GM12892 (cell line): ENCODE data around the gene RPL7A.
A peak's percentile ranks its signal among the peaks of the same experiment; 100 is the strongest.

ENCODE experiments used
- DNase-seq: peaks from one replicate; pipeline ENCODE4 v3.0.0; 2011; ENCODE audit not compliant: insufficient read length
- FAIRE-seq: peaks from 2 replicates; lab custom pipeline; 2011; peaks lifted over from hg19 to GRCh38; lab: Jason Lieb, UNC
- POLR2A ChIP-seq: IDR thresholded peaks from 2 replicates; pipeline ENCODE4 v1.6.1; 2011; ENCODE audit warnings: low read depth, low read length, control low read depth
- POLR2AphosphoS5 ChIP-seq: IDR thresholded peaks from 2 replicates; pipeline ENCODE4 v1.6.1; 2011; ENCODE audit warnings: low read depth, low read length, control low read depth
- TAF1 ChIP-seq: IDR thresholded peaks from 2 replicates; pipeline ENCODE4 v1.6.1; 2011; ENCODE audit warnings: low read depth, mild to moderate bottlenecking, control low read depth, low read length, borderline replicate concordance

The RPL7A gene

GRCh38 chr9:133342570-133342969 is 5.4 kb upstream of the RPL7A start:
- no peak for TF ChIP-seq POLR2A
- no peak for TF ChIP-seq TAF1
- no peak for TF ChIP-seq POLR2AphosphoS5
- FAIRE-seq (no peak), DNase-seq (no peak)

DNA sequence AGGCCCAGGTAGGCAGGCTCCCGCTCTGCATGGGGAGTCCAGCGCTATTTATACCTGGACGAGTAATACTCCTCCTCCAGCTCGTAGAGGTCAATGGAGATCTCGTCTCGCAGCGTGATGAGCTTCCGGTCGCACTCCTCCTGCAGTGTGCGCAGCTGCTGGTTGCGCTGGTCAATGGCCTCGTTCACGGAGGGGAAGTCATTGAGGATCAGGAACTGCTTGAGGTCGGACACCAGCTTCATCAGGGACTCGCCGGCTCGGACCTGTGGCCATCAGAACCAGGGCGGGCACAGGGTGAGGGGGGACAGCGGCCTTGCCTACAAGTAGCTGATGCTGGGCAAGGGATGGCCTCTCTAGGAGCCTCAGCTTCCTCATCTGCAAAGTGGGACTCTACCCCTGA is 3.9 kb upstream of the RPL7A start:
- no peak for TF ChIP-seq TAF1
- no peak for TF ChIP-seq POLR2A
- TF ChIP-seq POLR2AphosphoS5: no peak
- no peak for DNase-seq
- no peak for FAIRE-seq

DNA sequence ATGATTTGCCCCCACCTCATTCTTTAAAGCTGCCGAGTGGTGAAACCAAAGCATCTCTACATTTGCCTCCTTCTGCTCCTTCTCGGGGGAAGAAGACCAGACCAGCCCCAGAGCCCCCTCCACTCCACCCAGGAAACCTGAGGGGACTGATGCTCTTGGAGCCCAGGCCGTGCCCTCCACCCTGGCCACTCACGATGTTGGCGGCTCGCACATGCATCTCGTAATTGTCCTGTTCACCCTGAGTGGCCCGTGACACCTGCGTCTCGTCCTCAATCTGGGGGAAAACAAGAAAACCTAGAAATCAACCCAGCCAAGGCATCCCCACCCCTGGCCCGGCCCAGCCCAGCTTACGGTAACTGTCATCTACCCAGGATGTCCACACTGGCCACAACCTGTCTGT is 3.0 kb upstream of the RPL7A start:
- no peak for FAIRE-seq
- no peak for DNase-seq
- no peak for TF ChIP-seq POLR2A
- no peak for TF ChIP-seq TAF1
- TF ChIP-seq POLR2AphosphoS5: no peak

DNA sequence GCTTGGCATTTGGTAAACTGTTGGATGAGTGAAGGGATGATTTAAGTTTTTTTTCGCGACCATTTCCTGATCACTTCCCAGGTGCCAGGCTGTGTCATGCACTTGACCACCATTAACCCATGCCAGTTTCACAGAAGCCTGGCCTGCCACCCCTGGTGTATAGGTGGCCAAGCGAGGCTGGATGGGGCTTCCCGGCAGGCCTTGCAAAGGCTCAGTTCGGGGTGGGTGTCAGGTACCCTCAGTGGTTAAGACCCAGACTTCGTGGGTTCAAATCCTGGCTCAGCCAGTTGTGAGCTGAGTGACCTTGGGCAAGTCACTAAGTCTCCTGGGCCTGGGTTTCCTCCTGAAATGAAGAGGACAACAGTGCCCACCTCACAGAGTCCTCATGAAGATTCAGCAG is 2.4 kb upstream of the RPL7A start:
- TF ChIP-seq POLR2AphosphoS5: no peak
- no peak for TF ChIP-seq POLR2A
- TF ChIP-seq TAF1: no peak
- no peak for FAIRE-seq
- DNase-seq: no peak

- TF ChIP-seq POLR2A (no peak; the same call in 1 of the 2 replicates), TAF1 (no peak)
- FAIRE-seq: peak; percentile 17
Measured at GRCh38 chr9:133346021-133346785, 1.8 kb upstream of the RPL7A start.

GRCh38 chr9:133347515-133347984 is 468 bp upstream of the RPL7A start:
- TF ChIP-seq POLR2A (no peak), POLR2AphosphoS5 (no peak; the same call in 1 of the 2 replicates), TAF1 (no peak)
- FAIRE-seq (no peak), DNase-seq (peak; percentile 78)

More at GRCh38 chr9:133346021-133346785, 1.8 kb upstream of the RPL7A start:
- DNase-seq: no peak

DNA sequence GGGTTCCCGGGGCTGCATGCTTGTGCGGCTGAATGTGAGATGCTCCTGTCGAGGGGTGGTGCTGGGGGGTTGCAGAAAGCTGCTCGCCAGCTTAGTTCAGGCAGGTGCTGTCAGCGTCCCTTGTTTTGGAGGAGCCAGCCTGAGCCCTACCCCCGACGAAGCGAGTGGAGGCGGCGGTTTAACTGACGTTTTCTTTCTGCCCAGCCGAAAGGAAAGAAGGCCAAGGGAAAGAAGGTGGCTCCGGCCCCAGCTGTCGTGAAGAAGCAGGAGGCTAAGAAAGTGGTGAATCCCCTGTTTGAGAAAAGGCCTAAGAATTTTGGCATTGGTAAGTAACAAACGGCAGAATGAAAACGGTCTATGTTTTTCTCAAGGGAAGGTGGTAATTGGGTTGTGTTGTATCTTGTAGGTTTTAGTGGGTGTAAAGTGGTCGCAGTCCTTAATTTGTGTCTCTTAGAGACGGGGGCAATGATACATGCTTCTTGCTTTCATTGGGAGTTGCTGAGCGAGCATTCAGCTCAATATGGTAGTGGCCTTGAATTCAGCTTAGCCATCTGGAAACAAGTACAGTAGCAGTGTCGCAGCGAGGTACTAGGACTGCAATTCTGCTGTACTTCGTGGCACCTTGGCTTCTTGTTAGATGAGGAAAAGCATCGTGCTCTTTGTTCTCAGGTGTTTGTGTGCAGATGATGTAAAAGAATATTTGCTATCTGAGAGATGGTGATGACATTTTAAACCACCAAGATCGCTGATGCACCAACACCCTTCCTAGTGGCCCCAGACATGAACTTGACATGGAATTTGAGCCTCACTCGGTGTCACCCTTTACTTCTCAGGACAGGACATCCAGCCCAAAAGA is 928 bp downstream of the RPL7A start:
- DNase-seq: no peak
- no peak for TF ChIP-seq POLR2A
- TF ChIP-seq TAF1: no peak
- peak; percentile 26; the same call in 1 of the 2 replicates for TF ChIP-seq POLR2AphosphoS5
- FAIRE-seq: no peak

- no peak for DNase-seq
- no peak for FAIRE-seq
- peak; percentile 33; the same call in 1 of the 2 replicates for TF ChIP-seq POLR2AphosphoS5
- TF ChIP-seq TAF1: no peak
- peak; percentile 57 for TF ChIP-seq POLR2A
Measured at GRCh38 chr9:133349965-133350616, 2.1 kb downstream of the RPL7A start.

DNA sequence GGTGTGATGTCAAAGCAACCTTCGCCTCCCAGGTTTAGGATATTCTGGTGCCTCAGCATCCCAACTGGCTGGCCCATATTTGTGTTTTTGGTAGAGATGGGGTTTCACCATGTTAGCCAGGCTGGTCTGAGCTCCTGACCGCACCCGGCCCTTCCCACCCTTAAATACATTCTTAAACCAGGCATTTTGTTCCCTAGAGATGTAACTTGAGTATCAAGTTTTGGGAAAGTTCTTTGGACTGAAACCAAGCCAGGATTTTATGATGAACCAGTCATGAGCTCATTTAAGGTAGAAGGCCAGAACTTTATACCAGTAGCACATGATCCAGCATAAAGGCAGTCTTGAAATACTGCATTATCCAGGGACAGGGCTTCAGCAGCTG is 3.5 kb downstream of the RPL7A start:
- FAIRE-seq (no peak), DNase-seq (no peak)
- TF ChIP-seq POLR2AphosphoS5: no peak
- TF ChIP-seq TAF1: no peak
- no peak; the same call in 1 of the 2 replicates for TF ChIP-seq POLR2A

DNA sequence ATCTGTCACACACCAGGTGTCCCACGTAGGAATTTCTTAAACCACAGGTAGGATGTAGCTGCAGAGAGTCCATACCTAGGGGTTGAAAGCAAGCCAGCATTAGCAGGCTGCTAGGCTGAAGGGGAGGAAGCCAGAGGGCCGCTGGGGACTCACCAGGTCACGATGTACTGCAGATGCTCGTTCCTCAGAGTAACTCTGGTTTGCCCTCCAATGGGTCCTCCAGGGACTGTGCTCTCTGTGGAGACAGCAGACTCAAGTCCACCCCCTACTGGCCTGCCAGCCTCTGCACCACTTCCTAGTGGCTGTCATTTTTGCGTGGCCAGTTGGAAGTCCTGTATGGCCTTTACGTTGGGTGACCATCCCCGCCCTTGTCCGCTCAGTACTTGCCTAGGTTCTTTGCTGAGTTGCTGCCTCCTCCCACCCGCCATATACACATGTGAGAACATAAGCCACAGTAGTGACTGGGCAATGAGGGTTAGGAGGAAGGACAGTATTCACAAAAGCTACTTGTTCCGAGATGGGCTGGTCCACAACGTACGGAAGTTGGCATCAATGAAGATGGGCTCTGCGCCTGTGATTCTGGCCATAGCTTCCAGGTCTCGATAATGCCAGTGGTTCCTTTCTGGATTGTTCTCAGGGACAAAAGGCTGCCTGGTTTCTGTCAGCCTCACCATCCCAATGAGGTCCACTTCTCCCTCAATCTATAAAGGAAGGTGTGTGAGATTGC is 4.1 kb downstream of the RPL7A start:
- FAIRE-seq: no peak
- TF ChIP-seq TAF1 (no peak), POLR2A (peak; percentile 42), POLR2AphosphoS5 (peak; percentile 85)
- DNase-seq: no peak

- FAIRE-seq: no peak
- no peak for DNase-seq
- TF ChIP-seq TAF1 (no peak), POLR2AphosphoS5 (peak; percentile 86; the same call in 1 of the 2 replicates), POLR2A (peak; percentile 38; the same call in 1 of the 2 replicates)
Measured at GRCh38 chr9:133352635-133353340, 4.8 kb downstream of the RPL7A start.
